Measurements from ENCODE around the gene GPR146. TPM values are rescaled to one million over a fixed set of nuclear protein-coding genes. Genes with fewer than 3 reads are reported as not detected.

Gene GPR146
- total RNA-seq, 1 experiment from 2014 or later, result 0.95 TPM

DNA sequence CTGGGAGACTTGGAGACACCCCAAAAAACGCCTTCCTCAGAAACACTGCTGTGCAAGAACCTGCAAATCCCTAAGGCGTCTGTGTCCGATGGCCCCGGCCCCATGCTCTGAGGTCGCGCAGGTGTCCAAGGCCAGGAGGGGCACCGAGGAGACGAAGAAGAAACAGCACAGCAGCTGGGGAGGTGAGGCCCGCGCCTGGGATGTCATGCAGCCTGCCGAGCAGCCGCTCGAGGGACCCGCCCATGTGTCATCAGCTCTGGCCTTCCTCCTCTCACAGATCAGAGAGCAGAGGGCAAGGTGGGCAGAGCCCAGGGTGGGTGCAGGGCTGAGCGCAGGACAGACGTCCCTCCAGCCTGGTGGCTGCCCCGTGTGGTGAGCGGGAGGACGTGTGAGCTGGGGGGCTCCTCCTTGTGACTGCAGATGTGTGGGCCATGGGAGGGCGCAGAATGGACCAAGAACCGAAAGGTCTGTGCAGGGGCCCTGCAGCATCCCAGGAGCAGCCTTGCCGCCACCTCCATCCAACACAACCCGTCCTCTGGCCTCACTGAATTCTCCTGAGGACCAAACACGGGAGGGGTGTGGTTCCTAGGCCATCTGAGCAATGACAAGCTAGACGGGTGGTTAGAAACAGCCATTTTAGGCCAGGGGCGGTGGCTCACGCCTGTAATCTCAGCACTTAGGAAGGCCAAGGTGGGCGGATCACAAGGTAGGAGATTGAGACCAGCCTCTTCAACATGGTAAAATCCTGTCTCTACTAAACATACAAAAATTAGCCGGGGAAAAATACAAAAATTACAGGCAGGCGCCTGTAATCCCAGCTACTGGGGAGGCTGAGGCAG, 30.5 kb downstream of the GPR146 start:
- H3K4me1 ChIP-seq (ENCODE audit: insufficient read depth, low read length, poor library complexity, severe bottlenecking), result no peaks in the 10 kb centered on the region
- no peaks in the 10 kb centered on the region for H3K27me3 ChIP-seq (replicated peaks; ENCODE audit: insufficient read depth, low read depth, low read length, poor library complexity)
- H3K27ac ChIP-seq (ENCODE audit: low read depth, low read length, poor library complexity, severe bottlenecking), result no peak overlapping the region
- TF ChIP-seq, protein P1, sequence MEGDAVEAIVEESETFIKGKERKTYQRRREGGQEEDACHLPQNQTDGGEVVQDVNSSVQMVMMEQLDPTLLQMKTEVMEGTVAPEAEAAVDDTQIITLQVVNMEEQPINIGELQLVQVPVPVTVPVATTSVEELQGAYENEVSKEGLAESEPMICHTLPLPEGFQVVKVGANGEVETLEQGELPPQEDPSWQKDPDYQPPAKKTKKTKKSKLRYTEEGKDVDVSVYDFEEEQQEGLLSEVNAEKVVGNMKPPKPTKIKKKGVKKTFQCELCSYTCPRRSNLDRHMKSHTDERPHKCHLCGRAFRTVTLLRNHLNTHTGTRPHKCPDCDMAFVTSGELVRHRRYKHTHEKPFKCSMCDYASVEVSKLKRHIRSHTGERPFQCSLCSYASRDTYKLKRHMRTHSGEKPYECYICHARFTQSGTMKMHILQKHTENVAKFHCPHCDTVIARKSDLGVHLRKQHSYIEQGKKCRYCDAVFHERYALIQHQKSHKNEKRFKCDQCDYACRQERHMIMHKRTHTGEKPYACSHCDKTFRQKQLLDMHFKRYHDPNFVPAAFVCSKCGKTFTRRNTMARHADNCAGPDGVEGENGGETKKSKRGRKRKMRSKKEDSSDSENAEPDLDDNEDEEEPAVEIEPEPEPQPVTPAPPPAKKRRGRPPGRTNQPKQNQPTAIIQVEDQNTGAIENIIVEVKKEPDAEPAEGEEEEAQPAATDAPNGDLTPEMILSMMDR (conservative IDR thresholded peaks at IDR 0.05; ENCODE audit: low read depth, low read length), result no peak
- no peak overlapping the region for H3K4me3 ChIP-seq (ENCODE audit: low read depth, low read length, poor library complexity, severe bottlenecking)
- BruUV-seq (replicated peaks), result no TSS peak
- intact Hi-C loops (cut with micrococcal nuclease; ENCODE audit: unreplicated experiment), result no loop called here
- POLR2A ChIA-PET (ENCODE audit: low non-redundant PET), result no interaction called here
- no peaks in the 10 kb centered on the region for H3K36me3 ChIP-seq (ENCODE audit: insufficient read depth, low read length, poor library complexity, severe bottlenecking)
- CTCF ChIA-PET, result interaction anchor here (1.2 kb wide), 1 partner anchor 11 kb away, joined by 3 read pairs; no protein-coding TSS in a partner anchor
- no peak for DNase-seq (ENCODE audit: low spot score)
- no peaks in the 10 kb centered on the region for H3K9me3 ChIP-seq (ENCODE audit: low read depth, low read length, poor library complexity, severe bottlenecking)

DNA sequence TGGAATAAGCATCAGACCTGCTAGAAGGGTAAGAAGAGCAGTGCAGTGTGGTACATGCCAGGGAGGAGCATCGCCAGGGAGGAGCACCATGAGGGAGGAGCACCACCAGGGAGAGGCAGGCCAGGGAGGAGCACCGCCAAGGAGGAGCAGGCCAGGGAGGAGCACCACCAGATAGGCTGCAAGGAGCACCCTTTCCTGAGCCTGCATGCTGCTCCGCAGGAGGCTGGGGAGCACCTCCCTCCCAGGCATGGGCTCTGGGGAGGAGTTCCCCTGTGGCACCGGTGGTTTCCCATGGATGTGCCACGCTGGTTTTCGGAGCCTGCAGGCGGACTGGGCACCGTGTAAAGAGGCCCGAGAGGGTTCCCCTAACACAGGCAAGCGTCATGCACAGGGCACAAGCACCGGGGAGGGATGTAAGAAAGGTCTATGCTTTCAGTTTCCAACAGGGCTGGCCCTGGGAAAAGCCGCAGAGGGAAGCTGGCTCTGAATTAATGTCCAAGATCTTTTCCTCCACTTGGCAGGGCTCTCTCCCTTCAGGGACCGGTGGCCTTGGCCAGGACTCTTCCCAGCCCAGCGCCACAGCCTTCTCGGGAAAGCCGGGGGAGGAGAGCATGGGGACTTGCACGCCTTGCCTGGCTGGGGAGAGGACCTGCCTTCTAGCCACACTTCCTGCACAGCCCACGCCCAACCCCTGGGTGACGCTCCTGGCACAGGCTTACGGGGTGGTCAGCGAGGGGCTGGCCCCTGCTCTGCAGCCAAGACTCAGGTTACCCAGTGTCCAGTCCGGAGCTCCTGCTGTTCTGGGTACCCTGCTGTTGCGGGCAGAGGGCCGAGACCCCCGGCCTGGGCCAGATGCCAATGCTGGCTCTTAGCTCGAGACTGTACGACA, 32.1 kb downstream of the GPR146 start:
- Histone ChIP-seq H3K9me3 (ENCODE audit: low read depth, low read length, poor library complexity, severe bottlenecking) (no peaks in the 10 kb centered on the region), H3K4me3 (ENCODE audit: low read depth, low read length, poor library complexity, severe bottlenecking) (no peak overlapping the region), H3K36me3 (ENCODE audit: insufficient read depth, low read length, poor library complexity, severe bottlenecking) (no peaks in the 10 kb centered on the region), H3K4me1 (ENCODE audit: insufficient read depth, low read length, poor library complexity, severe bottlenecking) (no peaks in the 10 kb centered on the region), H3K27ac (ENCODE audit: low read depth, low read length, poor library complexity, severe bottlenecking) (no peak overlapping the region), H3K27me3 (replicated peaks; ENCODE audit: insufficient read depth, low read depth, low read length, poor library complexity) (no peaks in the 10 kb centered on the region)
- no TSS peak for BruUV-seq (replicated peaks)
- TF ChIP-seq, protein P1 (conservative IDR thresholded peaks at IDR 0.05; ENCODE audit: low read depth, low read length), result no peak
- no peak for TF ChIP-seq EZH2 (IDR thresholded peaks at IDR 0.05; ENCODE audit: borderline replicate concordance, low read depth, low read length, poor library complexity, severe bottlenecking)
- POLR2A ChIA-PET (ENCODE audit: low non-redundant PET), result no interaction called here
- intact Hi-C loops (cut with micrococcal nuclease; ENCODE audit: unreplicated experiment), result no loop called here
- DNase-seq (ENCODE audit: low spot score), result no peak
- CTCF ChIA-PET, result interaction anchor here (1.2 kb wide), 1 partner anchor 10 kb away, joined by 3 read pairs; no protein-coding TSS in a partner anchor

DNA sequence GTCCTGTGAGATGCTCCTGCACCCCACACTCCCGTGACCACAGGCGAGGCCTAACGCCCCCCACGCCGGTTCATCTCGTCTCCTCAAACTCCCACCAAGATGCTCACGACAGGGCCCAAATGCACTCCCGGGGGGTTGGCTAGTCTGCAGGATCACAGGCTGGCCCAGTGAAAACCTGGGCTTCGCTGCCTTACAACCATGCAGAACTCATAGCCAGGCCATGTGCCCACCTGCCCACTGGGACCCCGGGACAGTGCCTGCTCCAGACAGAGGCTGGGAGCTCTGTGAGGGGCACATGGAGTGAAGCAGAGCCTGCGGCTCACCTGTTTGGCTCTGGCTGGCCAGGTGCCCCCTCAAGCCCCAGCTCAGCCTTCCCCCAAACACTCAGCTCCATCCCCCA, 34.2 kb downstream of the GPR146 start:
- H3K27me3 ChIP-seq (replicated peaks; ENCODE audit: insufficient read depth, low read depth, low read length, poor library complexity), result no peaks in the 10 kb centered on the region
- no peaks in the 10 kb centered on the region for H3K36me3 ChIP-seq (ENCODE audit: insufficient read depth, low read length, poor library complexity, severe bottlenecking)
- H3K4me3 ChIP-seq (ENCODE audit: low read depth, low read length, poor library complexity, severe bottlenecking), result no peak overlapping the region
- no TSS peak for BruUV-seq (replicated peaks)
- no peaks in the 10 kb centered on the region for H3K4me1 ChIP-seq (ENCODE audit: insufficient read depth, low read length, poor library complexity, severe bottlenecking)
- TF ChIP-seq, protein P1 (conservative IDR thresholded peaks at IDR 0.05; ENCODE audit: low read depth, low read length), result no peak
- no peak for TF ChIP-seq EZH2 (IDR thresholded peaks at IDR 0.05; ENCODE audit: borderline replicate concordance, low read depth, low read length, poor library complexity, severe bottlenecking)
- no peak for DNase-seq (ENCODE audit: low spot score)
- no peak overlapping the region for H3K27ac ChIP-seq (ENCODE audit: low read depth, low read length, poor library complexity, severe bottlenecking)
- ChIA-PET CTCF (no interaction called here), POLR2A (ENCODE audit: low non-redundant PET) (no interaction called here)
- intact Hi-C loops (cut with micrococcal nuclease; ENCODE audit: unreplicated experiment), result no loop called here
- H3K9me3 ChIP-seq (ENCODE audit: low read depth, low read length, poor library complexity, severe bottlenecking), result no peaks in the 10 kb centered on the region

Data from A673 (cell line).